Measurements from ENCODE around the gene RAP1A.

RAP1A gene

GRCh38 chr1:111599781-111600693, 19.6 kb upstream of the RAP1A start:
- H3K27ac ChIP-seq (ENCODE audit: low read depth, low read length) = no peak overlapping the region
- no peak overlapping the region for H3K56ac ChIP-seq (ENCODE audit: low read length)
- H4K8ac ChIP-seq (ENCODE audit: low read depth, low read length) = no peak overlapping the region
- no peak overlapping the region for H3K23ac ChIP-seq (ENCODE audit: low read length)
- no peak overlapping the region for H3K4me3 ChIP-seq (ENCODE audit: low read length)
- no peaks in the 10 kb centered on the region for H3K79me2 ChIP-seq (ENCODE audit: control insufficient read depth, insufficient read depth, low read length)
- H3K18ac ChIP-seq (ENCODE audit: low read length) = no peak overlapping the region
- H2BK120ac ChIP-seq (ENCODE audit: low read depth, low read length) = no peak overlapping the region
- no peak for DNase-seq
- H3K4me1 ChIP-seq (ENCODE audit: control insufficient read depth, low read depth, low read length) = no peaks in the 10 kb centered on the region
- H3K9ac ChIP-seq (ENCODE audit: low read length) = no peak overlapping the region
- no peak overlapping the region for H4K5ac ChIP-seq (ENCODE audit: low read length)
- no CpG with 5 or more reads among the region's 10 CpGs for WGBS (ENCODE audit: extremely low coverage, insufficient coverage, low lambda C conversion rate)
- H3K79me1 ChIP-seq (ENCODE audit: low read length) = no peaks in the 10 kb centered on the region
- no peaks in the 10 kb centered on the region for H3K36me3 ChIP-seq (ENCODE audit: control insufficient read depth, insufficient read depth, low read length)
- no peaks in the 10 kb centered on the region for H3K27me3 ChIP-seq (ENCODE audit: insufficient read depth, low read length, poor library complexity)
- no peak overlapping the region for H2BK15ac ChIP-seq (replicated peaks; ENCODE audit: low read depth)
- no peak overlapping the region for H2AK5ac ChIP-seq (ENCODE audit: low read length)
- H2BK5ac ChIP-seq (ENCODE audit: low read length) = no peak overlapping the region
- no peak overlapping the region for H3K4ac ChIP-seq (ENCODE audit: low read depth, low read length)
- no peak overlapping the region for H3K4me2 ChIP-seq (ENCODE audit: low read length)

- no peak overlapping the region for H3K9ac ChIP-seq (ENCODE audit: low read length)
- H3K36me3 ChIP-seq (ENCODE audit: control insufficient read depth, insufficient read depth, low read length) = no peaks in the 10 kb centered on the region
- H3K27ac ChIP-seq (ENCODE audit: low read depth, low read length) = no peak overlapping the region
- no peak overlapping the region for H4K8ac ChIP-seq (ENCODE audit: low read depth, low read length)
- H3K56ac ChIP-seq (ENCODE audit: low read length) = no peak overlapping the region
- no peak overlapping the region for H2BK5ac ChIP-seq (ENCODE audit: low read length)
- H3K4me1 ChIP-seq (ENCODE audit: control insufficient read depth, low read depth, low read length) = no peaks in the 10 kb centered on the region
- H3K18ac ChIP-seq (ENCODE audit: low read length) = no peak overlapping the region
- H3K23ac ChIP-seq (ENCODE audit: low read length) = peak overlapping the region; percentile 12
- no peak for DNase-seq
- H3K79me2 ChIP-seq (ENCODE audit: control insufficient read depth, insufficient read depth, low read length) = no peaks in the 10 kb centered on the region
- H3K79me1 ChIP-seq (ENCODE audit: low read length) = no peaks in the 10 kb centered on the region
- no peak overlapping the region for H2AK5ac ChIP-seq (ENCODE audit: low read length)
- no peak overlapping the region for H3K4me3 ChIP-seq (ENCODE audit: low read length)
- no peak overlapping the region for H4K5ac ChIP-seq (ENCODE audit: low read length)
- no peak overlapping the region for H3K4me2 ChIP-seq (ENCODE audit: low read length)
- no peak overlapping the region for H2BK120ac ChIP-seq (ENCODE audit: low read depth, low read length)
- no CpG with 5 or more reads among the region's 6 CpGs for WGBS (ENCODE audit: extremely low coverage, insufficient coverage, low lambda C conversion rate)
- no peak overlapping the region for H2BK15ac ChIP-seq (replicated peaks; ENCODE audit: low read depth)
- no peaks in the 10 kb centered on the region for H3K27me3 ChIP-seq (ENCODE audit: insufficient read depth, low read length, poor library complexity)
- H3K4ac ChIP-seq (ENCODE audit: low read depth, low read length) = no peak overlapping the region
Measured at GRCh38 chr1:111600886-111601386, 18.7 kb upstream of the RAP1A start.

- Histone ChIP-seq H3K4me2 (ENCODE audit: low read length) (no peak overlapping the region), H3K18ac (ENCODE audit: low read length) (no peak overlapping the region), H4K5ac (ENCODE audit: low read length) (no peak overlapping the region), H4K8ac (ENCODE audit: low read depth, low read length) (no peak overlapping the region), H3K79me2 (ENCODE audit: control insufficient read depth, insufficient read depth, low read length) (no peaks in the 10 kb centered on the region), H3K27me3 (ENCODE audit: insufficient read depth, low read length, poor library complexity) (no peaks in the 10 kb centered on the region), H3K4me3 (ENCODE audit: low read length) (no peak overlapping the region), H3K4me1 (ENCODE audit: control insufficient read depth, low read depth, low read length) (no peaks in the 10 kb centered on the region), H3K27ac (ENCODE audit: low read depth, low read length) (no peak overlapping the region), H3K23ac (ENCODE audit: low read length) (no peak overlapping the region), H2BK120ac (ENCODE audit: low read depth, low read length) (no peak overlapping the region), H3K4ac (ENCODE audit: low read depth, low read length) (no peak overlapping the region), H2BK5ac (ENCODE audit: low read length) (no peak overlapping the region), H3K79me1 (ENCODE audit: low read length) (no peaks in the 10 kb centered on the region), H3K9ac (ENCODE audit: low read length) (no peak overlapping the region), H3K36me3 (ENCODE audit: control insufficient read depth, insufficient read depth, low read length) (no peaks in the 10 kb centered on the region), H2AK5ac (ENCODE audit: low read length) (no peak overlapping the region), H3K56ac (ENCODE audit: low read length) (no peak overlapping the region), H2BK15ac (replicated peaks; ENCODE audit: low read depth) (no peak overlapping the region)
- no peak for DNase-seq
Measured at GRCh38 chr1:111602302-111602701, 17.3 kb upstream of the RAP1A start.

- Histone ChIP-seq H2BK120ac (ENCODE audit: low read depth, low read length) (no peak overlapping the region), H3K9ac (ENCODE audit: low read length) (no peak overlapping the region), H2AK5ac (ENCODE audit: low read length) (no peak overlapping the region), H3K4me2 (ENCODE audit: low read length) (no peak overlapping the region), H2BK15ac (replicated peaks; ENCODE audit: low read depth) (no peak overlapping the region), H3K27me3 (ENCODE audit: insufficient read depth, low read length, poor library complexity) (no peaks in the 10 kb centered on the region), H4K8ac (ENCODE audit: low read depth, low read length) (no peak overlapping the region), H4K5ac (ENCODE audit: low read length) (no peak overlapping the region), H3K79me1 (ENCODE audit: low read length) (no peaks in the 10 kb centered on the region), H3K23ac (ENCODE audit: low read length) (no peak overlapping the region), H3K4me1 (ENCODE audit: control insufficient read depth, low read depth, low read length) (no peaks in the 10 kb centered on the region), H3K18ac (ENCODE audit: low read length) (no peak overlapping the region), H3K27ac (ENCODE audit: low read depth, low read length) (no peak overlapping the region), H3K56ac (ENCODE audit: low read length) (no peak overlapping the region), H3K36me3 (ENCODE audit: control insufficient read depth, insufficient read depth, low read length) (no peaks in the 10 kb centered on the region), H2BK5ac (ENCODE audit: low read length) (no peak overlapping the region), H3K4me3 (ENCODE audit: low read length) (no peak overlapping the region), H3K4ac (ENCODE audit: low read depth, low read length) (no peak overlapping the region), H3K79me2 (ENCODE audit: control insufficient read depth, insufficient read depth, low read length) (no peaks in the 10 kb centered on the region)
- no peak for DNase-seq
- no CpG with 5 or more reads among the region's 4 CpGs for WGBS (ENCODE audit: extremely low coverage, insufficient coverage, low lambda C conversion rate)
Measured at GRCh38 chr1:111602974-111603373, 16.6 kb upstream of the RAP1A start.

GRCh38 chr1:111603979-111604378, 15.6 kb upstream of the RAP1A start:
- Histone ChIP-seq H3K18ac (ENCODE audit: low read length) (no peak overlapping the region), H3K27ac (ENCODE audit: low read depth, low read length) (no peak overlapping the region), H3K4me2 (ENCODE audit: low read length) (no peak overlapping the region), H3K4me3 (ENCODE audit: low read length) (no peak overlapping the region), H3K56ac (ENCODE audit: low read length) (no peak overlapping the region), H3K4ac (ENCODE audit: low read depth, low read length) (no peak overlapping the region), H4K5ac (ENCODE audit: low read length) (no peak overlapping the region), H2AK5ac (ENCODE audit: low read length) (no peak overlapping the region), H3K23ac (ENCODE audit: low read length) (no peak overlapping the region), H3K9ac (ENCODE audit: low read length) (no peak overlapping the region), H4K8ac (ENCODE audit: low read depth, low read length) (no peak overlapping the region), H2BK15ac (replicated peaks; ENCODE audit: low read depth) (no peak overlapping the region), H3K36me3 (ENCODE audit: control insufficient read depth, insufficient read depth, low read length) (no peaks in the 10 kb centered on the region), H3K4me1 (ENCODE audit: control insufficient read depth, low read depth, low read length) (no peaks in the 10 kb centered on the region), H3K79me1 (ENCODE audit: low read length) (no peaks in the 10 kb centered on the region), H2BK120ac (ENCODE audit: low read depth, low read length) (no peak overlapping the region), H3K27me3 (ENCODE audit: insufficient read depth, low read length, poor library complexity) (no peaks in the 10 kb centered on the region), H2BK5ac (ENCODE audit: low read length) (no peak overlapping the region), H3K79me2 (ENCODE audit: control insufficient read depth, insufficient read depth, low read length) (no peaks in the 10 kb centered on the region)
- no CpG with 5 or more reads among the region's 4 CpGs for WGBS (ENCODE audit: extremely low coverage, insufficient coverage, low lambda C conversion rate)
- DNase-seq = no peak

- Histone ChIP-seq H4K8ac (ENCODE audit: low read depth, low read length) (no peak overlapping the region), H2BK5ac (ENCODE audit: low read length) (no peak overlapping the region), H3K79me1 (ENCODE audit: low read length) (no peaks in the 10 kb centered on the region), H2BK15ac (replicated peaks; ENCODE audit: low read depth) (no peak overlapping the region), H3K27ac (ENCODE audit: low read depth, low read length) (no peak overlapping the region), H3K4me2 (ENCODE audit: low read length) (no peak overlapping the region), H3K56ac (ENCODE audit: low read length) (no peak overlapping the region), H3K27me3 (ENCODE audit: insufficient read depth, low read length, poor library complexity) (no peaks in the 10 kb centered on the region), H3K23ac (ENCODE audit: low read length) (no peak overlapping the region), H4K5ac (ENCODE audit: low read length) (no peak overlapping the region), H3K9ac (ENCODE audit: low read length) (no peak overlapping the region), H3K4me1 (ENCODE audit: control insufficient read depth, low read depth, low read length) (no peaks in the 10 kb centered on the region), H3K4ac (ENCODE audit: low read depth, low read length) (no peak overlapping the region), H2BK120ac (ENCODE audit: low read depth, low read length) (no peak overlapping the region), H3K4me3 (ENCODE audit: low read length) (no peak overlapping the region), H2AK5ac (ENCODE audit: low read length) (no peak overlapping the region), H3K36me3 (ENCODE audit: control insufficient read depth, insufficient read depth, low read length) (no peaks in the 10 kb centered on the region), H3K18ac (ENCODE audit: low read length) (no peak overlapping the region), H3K79me2 (ENCODE audit: control insufficient read depth, insufficient read depth, low read length) (no peaks in the 10 kb centered on the region)
- no peak for DNase-seq
- WGBS (ENCODE audit: extremely low coverage, insufficient coverage, low lambda C conversion rate) = no CpG with 5 or more reads among the region's 3 CpGs
Measured at GRCh38 chr1:111604931-111605330, 14.7 kb upstream of the RAP1A start.

Data from mesendoderm (in vitro differentiated cells).